Brain microvascular endothelial cell (primary cell): Measurements from ENCODE around the gene SLC7A6.

Experiments
- DNase-seq: peaks from one replicate; pipeline ENCODE4 v3.0.0-alpha.2; 2020
- H3K27ac ChIP-seq: fragments of 250-450 bp; sonication (Bioruptor Pico); 2 replicates; pipeline ENCODE4 v1.5.1; 2020; ENCODE audit warnings: mild to moderate bottlenecking, moderate library complexity
- H3K27me3 ChIP-seq: fragments of 250-450 bp; sonication (Bioruptor Pico); replicated peaks from 2 replicates; pipeline ENCODE4 v1.5.1; 2020; ENCODE audit warnings: mild to moderate bottlenecking
- H3K36me3 ChIP-seq: fragments of 250-450 bp; sonication (Bioruptor Pico); replicated peaks from 2 replicates; pipeline ENCODE4 v1.5.1; 2020; ENCODE audit warnings: mild to moderate bottlenecking
- H3K4me3 ChIP-seq: 2 replicates; pipeline ENCODE4 v1.5.1; 2011; ENCODE audit warnings: low read depth, mild to moderate bottlenecking, control low read depth, low read length, moderate library complexity
- CTCF ChIP-seq: IDR thresholded peaks from 2 replicates; pipeline ENCODE4 v1.5.1; 2011; ENCODE audit warnings: low read depth, mild to moderate bottlenecking, moderate library complexity, low read length, control low read depth, inconsistent platforms; ENCODE audit errors: missing control alignments
- in situ Hi-C: cut with HindIII; loops from 2 replicates; pipeline ENCODE4 v1.10.0; 2017; ENCODE audit warnings: low sequenced_read_pairs, low pct_ligation_motif_present

Gene SLC7A6

GRCh38 chr16:68283801-68284598 is 19.7 kb downstream of the SLC7A6 start:
- Histone ChIP-seq H3K27me3 (no peaks in the 10 kb centered on the region), H3K4me3 (no peak overlapping the region), H3K36me3 (peaks cover 41% of the 10 kb centered on the region), H3K27ac (no peak overlapping the region)
- no peak for DNase-seq
- in situ Hi-C loops, result no loop called here
- no peak for TF ChIP-seq CTCF

GRCh38 chr16:68284847-68285246 is 20.5 kb downstream of the SLC7A6 start:
- no peak for TF ChIP-seq CTCF
- in situ Hi-C loops, result no loop called here
- Histone ChIP-seq H3K27ac (no peak overlapping the region), H3K4me3 (no peak overlapping the region), H3K36me3 (peaks cover 36% of the 10 kb centered on the region), H3K27me3 (no peaks in the 10 kb centered on the region)
- no peak for DNase-seq

GRCh38 chr16:68285683-68286082 is 21.4 kb downstream of the SLC7A6 start:
- Histone ChIP-seq H3K27ac (no peak overlapping the region), H3K4me3 (no peak overlapping the region), H3K36me3 (peaks cover 39% of the 10 kb centered on the region), H3K27me3 (no peaks in the 10 kb centered on the region)
- TF ChIP-seq CTCF, result no peak
- no peak for DNase-seq
- in situ Hi-C loops, result no loop called here

GRCh38 chr16:68286153-68287074 is 22.1 kb downstream of the SLC7A6 start:
- Histone ChIP-seq H3K36me3 (peaks cover 43% of the 10 kb centered on the region), H3K4me3 (no peak overlapping the region), H3K27ac (no peak overlapping the region), H3K27me3 (no peaks in the 10 kb centered on the region)
- no peak for DNase-seq
- no peak for TF ChIP-seq CTCF
- in situ Hi-C loops, result no loop called here

GRCh38 chr16:68287276-68288251 is 23.2 kb downstream of the SLC7A6 start:
- Histone ChIP-seq H3K27me3 (no peaks in the 10 kb centered on the region), H3K27ac (peak overlapping the region; percentile 14), H3K36me3 (peaks cover 46% of the 10 kb centered on the region), H3K4me3 (no peak overlapping the region)
- peak; percentile 28 for TF ChIP-seq CTCF
- peak; percentile 76 for DNase-seq
- in situ Hi-C loops, result no loop called here
